Fibroblast of lung (primary cell): ENCODE data around the gene CCKAR.

ENCODE experiments used
- EZH2 ChIP-seq: IDR thresholded peaks from 2 replicates; pipeline ENCODE4 v1.5.1; 2012; ENCODE audit warnings: low read length, control low read depth, mild to moderate bottlenecking; ENCODE audit errors: missing control alignments
- TF ChIP-seq, protein P1 (sequence below), 2 donors: IDR thresholded peaks in 1 of 2; conservative IDR thresholded peaks in 1 of 2; 1 replicate in 1 of 2; 2 replicates in 1 of 2; pipeline ENCODE4 v1.5.1; 2011 to 2012; ENCODE audit warnings: low read length in 2 of 2, control low read depth in 1 of 2, inconsistent platforms in 1 of 2, low read depth in 1 of 2, mild to moderate bottlenecking in 1 of 2

DNA sequence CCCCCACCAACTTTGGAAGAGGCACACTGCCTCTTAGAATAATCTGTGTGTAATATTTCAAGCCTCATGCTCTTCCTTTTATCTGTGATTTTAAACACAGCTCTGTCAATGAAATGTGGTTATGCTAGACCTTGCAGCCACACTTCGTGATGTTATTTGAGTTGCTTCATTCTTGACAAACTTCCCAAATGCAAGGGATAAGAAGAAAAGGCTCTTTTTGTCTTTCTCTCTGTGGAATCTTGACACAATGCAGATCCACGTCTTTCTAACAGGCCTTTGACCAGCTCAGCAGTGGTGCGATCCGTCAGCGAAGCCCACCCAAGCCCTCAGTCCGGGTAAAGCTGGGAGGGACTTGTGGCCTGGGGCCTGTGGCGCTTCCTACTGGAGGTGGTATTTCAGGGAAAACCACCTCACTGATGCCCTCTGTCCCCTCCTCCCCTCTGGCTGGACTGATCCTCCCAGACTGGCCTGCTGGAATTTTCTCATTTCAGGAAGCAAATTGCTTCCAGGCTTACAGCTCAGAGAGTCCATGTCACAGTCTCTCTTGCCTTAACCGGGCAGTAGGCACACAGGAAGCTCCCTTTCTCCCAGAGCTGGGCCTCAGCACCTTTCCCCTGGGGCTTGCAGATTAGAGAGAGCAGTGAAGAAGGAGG lies 19.5 kb upstream of the CCKAR start:
- TF ChIP-seq EZH2, result no peak
- TF ChIP-seq, protein P1, sequence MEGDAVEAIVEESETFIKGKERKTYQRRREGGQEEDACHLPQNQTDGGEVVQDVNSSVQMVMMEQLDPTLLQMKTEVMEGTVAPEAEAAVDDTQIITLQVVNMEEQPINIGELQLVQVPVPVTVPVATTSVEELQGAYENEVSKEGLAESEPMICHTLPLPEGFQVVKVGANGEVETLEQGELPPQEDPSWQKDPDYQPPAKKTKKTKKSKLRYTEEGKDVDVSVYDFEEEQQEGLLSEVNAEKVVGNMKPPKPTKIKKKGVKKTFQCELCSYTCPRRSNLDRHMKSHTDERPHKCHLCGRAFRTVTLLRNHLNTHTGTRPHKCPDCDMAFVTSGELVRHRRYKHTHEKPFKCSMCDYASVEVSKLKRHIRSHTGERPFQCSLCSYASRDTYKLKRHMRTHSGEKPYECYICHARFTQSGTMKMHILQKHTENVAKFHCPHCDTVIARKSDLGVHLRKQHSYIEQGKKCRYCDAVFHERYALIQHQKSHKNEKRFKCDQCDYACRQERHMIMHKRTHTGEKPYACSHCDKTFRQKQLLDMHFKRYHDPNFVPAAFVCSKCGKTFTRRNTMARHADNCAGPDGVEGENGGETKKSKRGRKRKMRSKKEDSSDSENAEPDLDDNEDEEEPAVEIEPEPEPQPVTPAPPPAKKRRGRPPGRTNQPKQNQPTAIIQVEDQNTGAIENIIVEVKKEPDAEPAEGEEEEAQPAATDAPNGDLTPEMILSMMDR (conservative IDR thresholded peaks at IDR 0.05 in 1 of 2, IDR thresholded peaks at IDR 0.05 in 1 of 2; ENCODE audit: low read depth in 1 of 2, low read length in 2 of 2), result no peak
